BJ (cell line): ENCODE results near the gene CARHSP1. TPM values are rescaled to one million over a fixed set of nuclear protein-coding genes. Genes with fewer than 3 reads are reported as not detected.
"Not testable (repeated sequence)": the region's sequence is repeated elsewhere in the genome, so short reads cannot be mapped to it uniquely, and the experiment has no call there.

ENCODE experiments used
- CTCF ChIA-PET: fragments of 350-600 bp; formaldehyde crosslinking; extraction: SDS; loops from one replicate; lab custom pipeline; 2021; ENCODE audit warnings: antibody characterized with exemption, inconsistent platforms; lab: Yijun Ruan, JAX
- POLR2A ChIA-PET: fragments of 300-600 bp; sonication (Branson Sonifier 250); formaldehyde crosslinking; extraction: SDS; loops from one replicate; lab custom pipeline; 2021; ENCODE audit warnings: antibody characterized with exemption; lab: Charles Lee
- DNase-seq: peaks from one replicate; pipeline ENCODE4 v3.0.0-alpha.2; 2011; ENCODE audit warnings: low read depth
- H3K27me3 ChIP-seq: 2 replicates; pipeline ENCODE4 v1.6.0; 2011; ENCODE audit warnings: low read length; ENCODE audit not compliant: control insufficient read depth, insufficient read depth
- H3K36me3 ChIP-seq: 2 replicates; pipeline ENCODE4 v1.5.1; 2011; ENCODE audit warnings: low read length; ENCODE audit not compliant: control insufficient read depth, insufficient read depth
- H3K4me3 ChIP-seq: 2 replicates; pipeline ENCODE4 v1.5.1; 2011; ENCODE audit warnings: low read depth, mild to moderate bottlenecking, control low read depth, low read length
- CTCF ChIP-seq: IDR thresholded peaks from 2 replicates; pipeline ENCODE4 v1.5.1; 2011; ENCODE audit warnings: low read depth, mild to moderate bottlenecking, control low read depth, inconsistent platforms, low read length, moderate library complexity; ENCODE audit not compliant: insufficient read depth
- polyA plus RNA-seq: library from polyadenylated mRNA; depleted of rRNA; stranded (reverse); fragments of >200 nt; gene quantifications from 2 replicates; pipeline ENCODE4 v1.2.3, GENCODE V29; 2011

The CARHSP1 gene
- polyA plus RNA-seq, 1 experiment, result 119 TPM

- ChIA-PET CTCF (interaction anchor here (2.8 kb wide), 1 partner anchor 9 kb away, joined by 18 read pairs; the partner anchor contains the start of gene LITAFD), POLR2A (no interaction called here)
- Histone ChIP-seq H3K4me3 (no peak overlapping the region), H3K36me3 (no peaks in the 10 kb centered on the region), H3K27me3 (no peaks in the 10 kb centered on the region)
- DNase-seq, result no peak
- TF ChIP-seq CTCF, result no peak
Observed at GRCh38 chr16:8872071-8872470, 3.3 kb upstream of the CARHSP1 start.

- POLR2A ChIA-PET, DNase-seq, H3K4me3 ChIP-seq, H3K27me3 ChIP-seq, H3K36me3 ChIP-seq: not testable (repeated sequence)
- CTCF ChIA-PET, result interaction anchor here (1.0 to 2.8 kb wide), 2 partner anchors 10 to 11 kb away, joined by 3 to 18 read pairs; partner anchors contain the start of gene LITAFD
Observed at GRCh38 chr16:8869988-8870241, 1.1 kb upstream of the CARHSP1 start.

GRCh38 chr16:8869212-8869987 is 594 bp upstream of the CARHSP1 start:
- peak overlapping the region; percentile 76 for H3K4me3 ChIP-seq
- DNase-seq, result no peak
- H3K36me3 ChIP-seq, result no peaks in the 10 kb centered on the region
- H3K27me3 ChIP-seq, result no peaks in the 10 kb centered on the region
- 0 out of 2 replicates have a peak, but pooled peaks have one; percentile 2 for TF ChIP-seq CTCF
- CTCF ChIA-PET, result interaction anchor here (0.9 to 2.8 kb wide), 4 partner anchors 9 to 15 kb away, joined by 3 to 18 read pairs (median 4); partner anchors contain the start of gene LITAFD
- POLR2A ChIA-PET, result interaction anchor here (0.5 to 0.6 kb wide), 2 partner anchors 7 to 314 kb away, joined by 3 to 6 read pairs; no protein-coding TSS in a partner anchor

- no peak for DNase-seq
- Histone ChIP-seq H3K36me3 (peaks cover 3% of the 10 kb centered on the region), H3K4me3 (peak overlapping the region; percentile 76), H3K27me3 (no peaks in the 10 kb centered on the region)
- ChIA-PET POLR2A (no interaction called here), CTCF (interaction anchor here (0.8 to 3.8 kb wide), 3 partner anchors 12 to 43 kb away, joined by 3 to 24 read pairs (median 3); partner anchors contain the start of gene LITAFD)
- TF ChIP-seq CTCF, result no peak
Observed at GRCh38 chr16:8867932-8868415, 832 bp downstream of the CARHSP1 start.

GRCh38 chr16:8867216-8867931 is 1.4 kb downstream of the CARHSP1 start:
- ChIA-PET POLR2A (no interaction called here), CTCF (interaction anchor here (3.8 kb wide), 1 partner anchor 13 kb away, joined by 24 read pairs; the partner anchor contains the start of gene LITAFD)
- DNase-seq, result no peak
- peaks cover 3% of the 10 kb centered on the region for H3K36me3 ChIP-seq
- peak overlapping the region; percentile 76 for H3K4me3 ChIP-seq
- no peak for TF ChIP-seq CTCF
- H3K27me3 ChIP-seq, result no peaks in the 10 kb centered on the region
